SK-N-SH (cell line): ENCODE measurements around the gene CAPSL. TPM values are rescaled to one million over a fixed set of nuclear protein-coding genes. Genes with fewer than 3 reads are reported as not detected.

ENCODE experiments used
- CTCF ChIA-PET: fragments of 300-600, 350-600 bp; formaldehyde crosslinking; extraction: SDS; loops from one replicate; lab custom pipeline; 2021; lab: Yijun Ruan, JAX
- POLR2A ChIA-PET: fragments of 350-600 bp; sonication (Branson Sonifier 250); formaldehyde crosslinking; extraction: SDS; loops from one replicate; lab custom pipeline; 2020; ENCODE audit warnings: antibody characterized with exemption, inconsistent platforms; lab: Yijun Ruan, JAX
- DNase-seq: peaks from one replicate; pipeline ENCODE4 v3.0.0; 2012
- H2AFZ ChIP-seq: fragments of 200-600 bp; sonication (generic); 2 replicates; pipeline ENCODE4 v1.8.1; 2016; ENCODE audit warnings: antibody characterized with exemption, mild to moderate bottlenecking, low read depth
- H3F3A ChIP-seq: fragments of 200-600 bp; sonication (generic); replicated peaks from 2 replicates; pipeline ENCODE3; 2016; ENCODE audit warnings: antibody characterized with exemption, mild to moderate bottlenecking; ENCODE audit not compliant: insufficient read depth
- H3K27ac ChIP-seq, 2 experiments: fragments of 200-500 bp in 1 of 2; fragments of 200-600 bp in 1 of 2; sonication (Bioruptor generic) in 1 of 2; sonication (generic), shearing (Covaris generic) in 1 of 2; 2 replicates each; pipeline versions ENCODE4 v1.5.1 to v1.6.1; 2014 to 2016; ENCODE audit warnings: low read depth in 2 of 2, inconsistent platforms in 1 of 2, low read length in 1 of 2, mild to moderate bottlenecking in 1 of 2, mixed read lengths in 1 of 2
- H3K27me3 ChIP-seq: fragments of 200-600 bp; sonication (generic), shearing (Covaris generic); 2 replicates; pipeline ENCODE4 v1.6.1; 2016; ENCODE audit warnings: mixed run types; ENCODE audit not compliant: insufficient read depth
- H3K36me3 ChIP-seq, 2 experiments: fragments of 200-500 bp in 1 of 2; fragments of 200-600 bp in 1 of 2; sonication (Bioruptor generic) in 1 of 2; sonication (generic) in 1 of 2; replicated peaks in 1 of 2; 2 replicates each; pipeline versions ENCODE3 to v1.5.1; 2014 to 2016; ENCODE audit warnings: low read length in 1 of 2, mild to moderate bottlenecking in 1 of 2; ENCODE audit not compliant: insufficient read depth in 2 of 2, control insufficient read depth in 1 of 2
- H3K4me1 ChIP-seq, 2 experiments: fragments of 200-500 bp in 1 of 2; fragments of 200-600 bp in 1 of 2; sonication (Bioruptor generic) in 1 of 2; sonication (generic), shearing (Covaris generic) in 1 of 2; 2 replicates each; pipeline versions ENCODE4 v1.5.1 to v1.6.1; 2014 to 2016; ENCODE audit warnings: low read depth in 1 of 2, low read length in 1 of 2, mixed run types in 1 of 2; ENCODE audit not compliant: insufficient read depth in 2 of 2, control insufficient read depth in 1 of 2
- H3K4me2 ChIP-seq: fragments of 200-600 bp; sonication (generic), shearing (Covaris generic); 2 replicates; pipeline ENCODE4 v1.6.1; 2017; ENCODE audit warnings: mixed run types
- H3K4me3 ChIP-seq, 2 experiments: fragments of 200-500 bp in 1 of 2; fragments of 200-600 bp in 1 of 2; sonication (Bioruptor generic) in 1 of 2; sonication (generic), shearing (Covaris generic) in 1 of 2; 2 replicates each; pipeline versions ENCODE4 v1.5.1 to v1.8.1; 2014 to 2016; ENCODE audit warnings: low read depth in 2 of 2, inconsistent platforms in 1 of 2, low read length in 1 of 2, mild to moderate bottlenecking in 1 of 2, mixed read lengths in 1 of 2, moderate library complexity in 1 of 2
- H3K79me2 ChIP-seq: fragments of 200-600 bp; sonication (generic); 2 replicates; pipeline ENCODE4 v1.8.1; 2017; ENCODE audit warnings: mild to moderate bottlenecking; ENCODE audit not compliant: insufficient read depth
- H3K9ac ChIP-seq: fragments of 200-600 bp; sonication (generic); 2 replicates; pipeline ENCODE4 v1.6.1; 2017; ENCODE audit warnings: mixed run types
- H3K9me2 ChIP-seq: fragments of 200-600 bp; sonication (generic); 2 replicates; pipeline ENCODE4 v1.6.1; 2017; ENCODE audit warnings: mixed run types
- H3K9me3 ChIP-seq: fragments of 200-600 bp; sonication (generic); 2 replicates; pipeline ENCODE4 v1.6.1; 2017; ENCODE audit warnings: mixed run types, mild to moderate bottlenecking, moderate library complexity
- H4K20me1 ChIP-seq: fragments of 200-600 bp; sonication (generic); 2 replicates; pipeline ENCODE4 v1.6.1; 2017; ENCODE audit warnings: mild to moderate bottlenecking, mixed run types; ENCODE audit not compliant: insufficient read depth
- CHD2 ChIP-seq: fragments of 150-350 bp; IDR thresholded peaks from 2 replicates; pipeline ENCODE4 v1.6.1; 2018; ENCODE audit warnings: low read length; ENCODE audit not compliant: partially characterized antibody
- EP300 ChIP-seq, 2 experiments: IDR thresholded peaks; 2 replicates each; pipeline versions ENCODE4 v1.4.0 to v1.6.1; 2012; ENCODE audit warnings: borderline replicate concordance in 1 of 2, low read depth in 1 of 2, low read length in 1 of 2
- FOSL2 ChIP-seq: IDR thresholded peaks from 2 replicates; pipeline ENCODE4 v1.4.0; 2012; ENCODE audit warnings: low read depth, mild to moderate bottlenecking, moderate library complexity, borderline replicate concordance
- FOXJ3 ChIP-seq: sonication (generic); formaldehyde crosslinking; IDR thresholded peaks from 2 replicates; pipeline ENCODE4 v1.5.1; 2020; ENCODE audit warnings: mild to moderate bottlenecking, missing genetic modification reagents
- GATA2 ChIP-seq: sonication (generic); formaldehyde crosslinking; IDR thresholded peaks from 2 replicates; pipeline ENCODE4 v1.5.0; 2020; ENCODE audit warnings: mild to moderate bottlenecking, missing genetic modification reagents
- NFIC ChIP-seq: IDR thresholded peaks from 2 replicates; pipeline ENCODE4 v1.4.0; 2012; ENCODE audit warnings: borderline replicate concordance
- POLR2AphosphoS5 ChIP-seq: IDR thresholded peaks from 2 replicates; pipeline ENCODE4 v1.6.1; 2012; ENCODE audit warnings: low read depth, low read length
- RAD21 ChIP-seq: IDR thresholded peaks from 2 replicates; pipeline ENCODE4 v1.6.1; 2012; ENCODE audit warnings: mild to moderate bottlenecking, low read length
- RCOR1 ChIP-seq: fragments of 150-350 bp; IDR thresholded peaks from 2 replicates; pipeline ENCODE4 v1.6.1; 2017; ENCODE audit warnings: antibody characterized with exemption, low read length
- RFX5 ChIP-seq: IDR thresholded peaks from 2 replicates; pipeline ENCODE4 v1.6.1; 2012; ENCODE audit warnings: mild to moderate bottlenecking, improper control_type of control experiment, low read length
- SIN3A ChIP-seq: IDR thresholded peaks from 2 replicates; pipeline ENCODE4 v1.6.1; 2012; ENCODE audit warnings: low read depth, mild to moderate bottlenecking, low read length, moderate library complexity, borderline replicate concordance
- SMC3 ChIP-seq: IDR thresholded peaks from 2 replicates; pipeline ENCODE4 v1.6.1; 2012; ENCODE audit warnings: low read depth, low read length, improper control_type of control experiment
- TAF1 ChIP-seq: IDR thresholded peaks from 2 replicates; pipeline ENCODE4 v1.6.1; 2012; ENCODE audit warnings: low read depth, mild to moderate bottlenecking, low read length, moderate library complexity, borderline replicate concordance
- TCF12 ChIP-seq: IDR thresholded peaks from 2 replicates; pipeline ENCODE4 v1.4.0; 2012
- whole genome bisulfite sequencing: methylation state at CpG from one replicate; pipeline ENCODE4 v1.1.6; 2017; ENCODE audit warnings: low lambda C conversion rate; 5-methylcytosine and 5-hydroxymethylcytosine counted together
- polyA plus RNA-seq, 3 experiments: library from polyadenylated mRNA; depleted of rRNA; stranded (reverse); fragments of >200 nt; gene quantifications; 2 replicates each; pipeline ENCODE4 v1.2.3, GENCODE V29; 2012
- TF ChIP-seq, protein P1 (sequence below): IDR thresholded peaks from 2 replicates; pipeline ENCODE4; 2012
- TF ChIP-seq, protein P2 (sequence below): fragments of 200-600 bp; sonication (generic); IDR thresholded peaks from 2 replicates; pipeline ENCODE4 v1.6.1; 2017; ENCODE audit warnings: antibody characterized with exemption, mild to moderate bottlenecking, moderate library complexity
- TF ChIP-seq, protein P3 (sequence below): fragments of 150-350 bp; IDR thresholded peaks from 2 replicates; pipeline ENCODE4 v1.6.1; 2016; ENCODE audit warnings: mild to moderate bottlenecking, low read depth, low read length
- TF ChIP-seq, protein P4 (sequence below): IDR thresholded peaks from 2 replicates; pipeline ENCODE4 v1.4.0; 2012; ENCODE audit warnings: low read depth, borderline replicate concordance
- TF ChIP-seq, protein P5 (sequence below): IDR thresholded peaks from 2 replicates; pipeline ENCODE4 v1.4.0; 2012; ENCODE audit warnings: low read depth

CAPSL gene
- polyA plus RNA-seq, 1 of the 3 experiments (the other 2 are of a cell fraction), result 0.23 TPM

DNA sequence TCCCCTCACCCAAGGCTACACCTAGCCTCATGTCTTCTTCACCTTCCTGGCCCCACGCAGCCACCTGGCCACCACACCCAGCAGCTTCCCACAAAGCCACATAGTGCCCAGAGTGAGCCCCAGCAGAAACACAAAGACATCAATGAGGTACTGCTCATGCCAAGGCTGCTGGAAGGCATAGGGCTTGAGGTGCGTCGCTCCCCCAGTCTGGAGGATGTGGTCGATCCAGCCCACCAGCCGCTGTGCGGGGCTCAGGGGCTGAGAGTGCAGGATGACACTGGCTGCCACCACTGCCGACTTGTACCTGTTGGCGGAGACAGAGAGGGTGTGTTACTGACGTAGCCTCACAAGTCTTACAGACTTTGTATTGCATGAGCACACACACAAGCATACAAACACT lies 15.8 kb upstream of the CAPSL start:
- CTCF ChIA-PET, result interaction anchor here (0.7 kb wide), 1 partner anchor 9 kb away, joined by 3 read pairs; no protein-coding TSS in a partner anchor
- Histone ChIP-seq H3K4me3 (no peak overlapping the region), H4K20me1 (no peaks in the 10 kb centered on the region), H3K9me2 (no peaks in the 10 kb centered on the region), H3K4me1 (no peaks in the 10 kb centered on the region), H2AFZ (no peak overlapping the region), H3F3A (no peaks in the 10 kb centered on the region), H3K79me2 (no peaks in the 10 kb centered on the region), H3K27me3 (no peaks in the 10 kb centered on the region; the same call in 1 of the 2 replicates), H3K27ac (no peak overlapping the region), H3K4me2 (no peak overlapping the region), H3K36me3 (no peaks in the 10 kb centered on the region), H3K9ac (no peak overlapping the region), H3K9me3 (no peaks in the 10 kb centered on the region)
- WGBS, result 20% methylated on average over 2 of the region's 9 CpGs
- no peak for DNase-seq
- no peak for TF ChIP-seq POLR2AphosphoS5
- no peak for TF ChIP-seq RAD21
- TF ChIP-seq TAF1, result no peak
- TF ChIP-seq FOSL2, result no peak
- no peak for TF ChIP-seq EP300 (IDR thresholded peaks at IDR 0.05; ENCODE audit: borderline replicate concordance in 1 of 2, low read depth in 1 of 2, low read length in 1 of 2)
- TF ChIP-seq FOXJ3 (CRISPR knock-in tag), result no peak
- TF ChIP-seq, protein P1, sequence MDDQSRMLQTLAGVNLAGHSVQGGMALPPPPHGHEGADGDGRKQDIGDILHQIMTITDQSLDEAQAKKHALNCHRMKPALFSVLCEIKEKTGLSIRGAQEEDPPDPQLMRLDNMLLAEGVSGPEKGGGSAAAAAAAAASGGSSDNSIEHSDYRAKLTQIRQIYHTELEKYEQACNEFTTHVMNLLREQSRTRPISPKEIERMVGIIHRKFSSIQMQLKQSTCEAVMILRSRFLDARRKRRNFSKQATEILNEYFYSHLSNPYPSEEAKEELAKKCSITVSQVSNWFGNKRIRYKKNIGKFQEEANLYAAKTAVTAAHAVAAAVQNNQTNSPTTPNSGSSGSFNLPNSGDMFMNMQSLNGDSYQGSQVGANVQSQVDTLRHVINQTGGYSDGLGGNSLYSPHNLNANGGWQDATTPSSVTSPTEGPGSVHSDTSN, result no peak
- TF ChIP-seq, protein P2, sequence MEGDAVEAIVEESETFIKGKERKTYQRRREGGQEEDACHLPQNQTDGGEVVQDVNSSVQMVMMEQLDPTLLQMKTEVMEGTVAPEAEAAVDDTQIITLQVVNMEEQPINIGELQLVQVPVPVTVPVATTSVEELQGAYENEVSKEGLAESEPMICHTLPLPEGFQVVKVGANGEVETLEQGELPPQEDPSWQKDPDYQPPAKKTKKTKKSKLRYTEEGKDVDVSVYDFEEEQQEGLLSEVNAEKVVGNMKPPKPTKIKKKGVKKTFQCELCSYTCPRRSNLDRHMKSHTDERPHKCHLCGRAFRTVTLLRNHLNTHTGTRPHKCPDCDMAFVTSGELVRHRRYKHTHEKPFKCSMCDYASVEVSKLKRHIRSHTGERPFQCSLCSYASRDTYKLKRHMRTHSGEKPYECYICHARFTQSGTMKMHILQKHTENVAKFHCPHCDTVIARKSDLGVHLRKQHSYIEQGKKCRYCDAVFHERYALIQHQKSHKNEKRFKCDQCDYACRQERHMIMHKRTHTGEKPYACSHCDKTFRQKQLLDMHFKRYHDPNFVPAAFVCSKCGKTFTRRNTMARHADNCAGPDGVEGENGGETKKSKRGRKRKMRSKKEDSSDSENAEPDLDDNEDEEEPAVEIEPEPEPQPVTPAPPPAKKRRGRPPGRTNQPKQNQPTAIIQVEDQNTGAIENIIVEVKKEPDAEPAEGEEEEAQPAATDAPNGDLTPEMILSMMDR, result no peak
- TF ChIP-seq TCF12, result no peak
- TF ChIP-seq NFIC, result no peak
- no peak for TF ChIP-seq RFX5
- POLR2A ChIA-PET, result no interaction called here

DNA sequence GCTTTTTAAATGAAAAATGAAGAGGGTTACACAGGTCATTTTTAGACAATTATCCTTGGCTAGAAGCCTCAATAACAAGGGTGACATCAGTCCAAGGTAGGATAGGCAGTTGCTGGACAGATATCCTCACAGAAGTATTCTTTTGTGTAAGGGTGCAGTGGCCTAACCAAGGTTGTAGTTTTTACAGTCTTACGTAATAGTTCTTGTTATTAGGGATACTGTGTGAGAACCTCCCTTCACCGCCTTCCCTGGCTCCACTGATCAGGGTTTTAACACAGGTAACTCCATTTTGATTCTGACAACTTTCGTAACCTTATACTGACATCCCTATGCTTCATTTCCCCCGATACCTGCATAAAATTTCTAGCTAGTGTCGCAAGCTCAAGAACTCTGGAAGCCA lies 8.7 kb upstream of the CAPSL start:
- CTCF ChIA-PET, result no interaction called here
- Histone ChIP-seq H3K4me1 (no peaks in the 10 kb centered on the region), H4K20me1 (no peaks in the 10 kb centered on the region), H3K36me3 (no peaks in the 10 kb centered on the region), H3K4me3 (no peak overlapping the region), H2AFZ (no peak overlapping the region), H3K79me2 (no peaks in the 10 kb centered on the region), H3K9ac (no peak overlapping the region), H3K27ac (no peak overlapping the region), H3K4me2 (no peak overlapping the region), H3F3A (no peaks in the 10 kb centered on the region), H3K9me2 (no peaks in the 10 kb centered on the region), H3K9me3 (no peaks in the 10 kb centered on the region), H3K27me3 (peaks cover 7% of the 10 kb centered on the region; the same call in 1 of the 2 replicates)
- WGBS, result 20% methylated on average over 5 of the region's 5 CpGs
- no peak for DNase-seq
- POLR2A ChIA-PET, result no interaction called here
- TF ChIP-seq, protein P1, result no peak
- no peak for TF ChIP-seq SIN3A
- TF ChIP-seq, protein P3, sequence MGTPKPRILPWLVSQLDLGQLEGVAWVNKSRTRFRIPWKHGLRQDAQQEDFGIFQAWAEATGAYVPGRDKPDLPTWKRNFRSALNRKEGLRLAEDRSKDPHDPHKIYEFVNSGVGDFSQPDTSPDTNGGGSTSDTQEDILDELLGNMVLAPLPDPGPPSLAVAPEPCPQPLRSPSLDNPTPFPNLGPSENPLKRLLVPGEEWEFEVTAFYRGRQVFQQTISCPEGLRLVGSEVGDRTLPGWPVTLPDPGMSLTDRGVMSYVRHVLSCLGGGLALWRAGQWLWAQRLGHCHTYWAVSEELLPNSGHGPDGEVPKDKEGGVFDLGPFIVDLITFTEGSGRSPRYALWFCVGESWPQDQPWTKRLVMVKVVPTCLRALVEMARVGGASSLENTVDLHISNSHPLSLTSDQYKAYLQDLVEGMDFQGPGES, result no peak
- no peak for TF ChIP-seq TAF1
- no peak for TF ChIP-seq GATA2 (CRISPR knock-in tag)
- TF ChIP-seq, protein P4, sequence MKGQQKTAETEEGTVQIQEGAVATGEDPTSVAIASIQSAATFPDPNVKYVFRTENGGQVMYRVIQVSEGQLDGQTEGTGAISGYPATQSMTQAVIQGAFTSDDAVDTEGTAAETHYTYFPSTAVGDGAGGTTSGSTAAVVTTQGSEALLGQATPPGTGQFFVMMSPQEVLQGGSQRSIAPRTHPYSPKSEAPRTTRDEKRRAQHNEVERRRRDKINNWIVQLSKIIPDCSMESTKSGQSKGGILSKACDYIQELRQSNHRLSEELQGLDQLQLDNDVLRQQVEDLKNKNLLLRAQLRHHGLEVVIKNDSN, result no peak
- no peak for TF ChIP-seq RAD21
- no peak for TF ChIP-seq RCOR1
- TF ChIP-seq, protein P2, result no peak
- TF ChIP-seq CHD2, result no peak
- TF ChIP-seq EP300 (IDR thresholded peaks at IDR 0.05; ENCODE audit: borderline replicate concordance in 1 of 2, low read depth in 1 of 2, low read length in 1 of 2), result no peak
- no peak for TF ChIP-seq SMC3
- TF ChIP-seq TCF12, result no peak
- TF ChIP-seq, protein P5, sequence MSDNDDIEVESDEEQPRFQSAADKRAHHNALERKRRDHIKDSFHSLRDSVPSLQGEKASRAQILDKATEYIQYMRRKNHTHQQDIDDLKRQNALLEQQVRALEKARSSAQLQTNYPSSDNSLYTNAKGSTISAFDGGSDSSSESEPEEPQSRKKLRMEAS, result no peak
